HG03025 (cell line): ENCODE data around the gene SNRPD3.
A peak's percentile ranks its signal among the peaks of the same experiment; 100 is the strongest.
"Not testable (repeated sequence)": the region's sequence is repeated elsewhere in the genome, so short reads cannot be mapped to it uniquely, and the experiment has no call there.

Source experiments
- ATAC-seq: cut with Tn5 transposase; IDR thresholded peaks from one replicate; pipeline ENCODE4 v1.9.1; 2021; ENCODE audit warnings: mild to moderate bottlenecking, moderate library complexity; ENCODE audit not compliant: unreplicated experiment, low FRiP score

Gene SNRPD3

GRCh38 chr22:24530968-24531367, 24.8 kb upstream of the SNRPD3 start:
- not testable (repeated sequence) for ATAC-seq

DNA sequence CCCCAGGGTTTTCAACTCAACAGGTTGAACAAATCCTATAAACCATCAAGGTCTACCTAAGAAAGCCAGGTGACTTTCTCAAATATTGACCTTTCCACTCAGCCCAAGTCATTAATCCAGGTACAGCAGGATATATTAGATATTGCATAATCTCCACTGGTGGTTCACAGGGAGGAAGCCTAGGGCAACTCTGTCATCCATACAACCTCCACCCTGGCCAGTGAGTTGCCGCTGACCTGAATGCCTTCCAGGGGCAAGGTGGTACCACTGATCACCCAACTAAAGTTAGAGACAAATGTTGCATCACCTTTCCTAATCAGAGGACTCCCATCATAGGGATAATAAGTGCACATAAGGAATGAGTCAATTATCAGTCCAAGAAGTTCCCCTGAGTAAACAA, 23.7 kb upstream of the SNRPD3 start:
- ATAC-seq = no peak

DNA sequence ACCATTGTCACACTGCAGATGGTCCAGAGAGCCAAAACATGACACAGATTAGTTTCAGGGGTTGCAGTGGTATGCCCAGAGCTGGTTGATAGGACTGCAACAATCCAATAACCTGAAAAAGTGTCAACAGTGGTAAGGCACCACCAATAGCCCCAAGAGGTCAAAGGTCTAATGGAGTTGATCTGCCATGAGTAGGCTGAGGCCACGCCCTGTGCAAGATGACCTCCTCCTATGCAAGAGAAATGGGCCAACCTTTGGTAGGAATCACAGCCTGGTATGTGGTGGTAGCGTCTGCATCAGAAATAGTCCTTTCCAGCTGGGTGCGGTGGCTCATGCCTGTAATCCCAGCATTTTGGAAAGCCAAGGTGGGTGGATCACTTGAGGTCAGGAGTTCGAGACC, 20.5 kb upstream of the SNRPD3 start:
- ATAC-seq = no peak

DNA sequence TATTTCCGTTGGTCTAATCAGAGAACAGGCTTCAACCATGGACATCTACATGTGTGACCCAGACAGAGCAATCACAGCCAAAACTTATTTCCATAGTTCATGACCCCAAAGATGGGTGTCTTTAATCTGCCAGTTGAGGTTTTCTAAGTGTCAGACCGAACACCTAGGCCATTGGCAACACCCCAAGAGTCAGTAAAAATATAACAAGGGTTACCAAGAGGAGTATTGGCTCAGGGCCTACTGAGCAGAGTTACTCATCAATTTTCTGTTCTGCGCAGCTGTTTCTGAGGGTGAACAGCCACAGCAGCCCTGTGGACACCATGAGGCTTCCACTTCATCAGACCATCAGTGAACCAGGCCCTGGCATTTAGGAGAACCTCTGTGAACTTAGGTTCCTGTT, 19.7 kb upstream of the SNRPD3 start:
- ATAC-seq = no peak

GRCh38 chr22:24540470-24540869, 15.3 kb upstream of the SNRPD3 start:
- ATAC-seq = no peak

DNA sequence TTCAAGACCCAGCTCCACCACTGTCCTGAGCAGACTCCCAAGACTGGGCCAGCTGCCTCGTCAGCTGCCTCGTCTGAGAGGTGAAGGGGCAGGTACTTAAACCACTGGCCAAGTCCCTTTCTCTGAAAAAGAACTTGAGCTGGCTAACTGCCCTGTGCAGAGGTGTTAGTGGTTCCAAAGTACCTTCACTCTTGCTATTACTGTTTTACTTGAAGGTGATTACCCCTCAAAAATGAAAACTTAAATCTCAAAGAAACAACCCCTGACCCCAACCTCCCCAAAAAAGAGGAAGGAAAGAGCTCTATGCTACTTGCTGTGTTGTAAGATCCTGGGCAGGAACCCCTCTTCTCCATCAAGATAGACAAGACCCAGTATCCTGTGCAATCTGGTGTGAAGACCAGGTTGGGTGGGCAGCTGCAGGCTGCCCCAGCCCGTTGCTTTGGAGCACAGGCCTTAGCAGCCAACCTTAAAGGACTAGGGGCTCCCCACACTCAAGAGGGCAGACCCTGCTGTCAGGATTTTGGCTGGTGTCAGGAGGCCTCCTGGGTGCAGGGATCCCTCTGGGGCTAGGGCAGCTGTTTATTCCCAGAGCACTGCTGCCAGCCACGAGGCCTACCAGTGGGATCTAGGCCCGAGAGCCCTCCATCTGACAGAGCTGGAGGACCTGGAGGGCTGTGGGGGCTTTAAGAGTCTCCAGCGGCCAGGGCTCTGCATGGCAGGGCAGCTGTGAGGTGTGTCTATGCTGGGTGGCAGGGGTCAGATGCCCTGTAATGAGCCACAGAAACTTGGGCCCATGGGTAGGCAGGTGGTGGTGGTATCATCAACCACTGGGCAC, 13.9 kb upstream of the SNRPD3 start:
- ATAC-seq = no peak

DNA sequence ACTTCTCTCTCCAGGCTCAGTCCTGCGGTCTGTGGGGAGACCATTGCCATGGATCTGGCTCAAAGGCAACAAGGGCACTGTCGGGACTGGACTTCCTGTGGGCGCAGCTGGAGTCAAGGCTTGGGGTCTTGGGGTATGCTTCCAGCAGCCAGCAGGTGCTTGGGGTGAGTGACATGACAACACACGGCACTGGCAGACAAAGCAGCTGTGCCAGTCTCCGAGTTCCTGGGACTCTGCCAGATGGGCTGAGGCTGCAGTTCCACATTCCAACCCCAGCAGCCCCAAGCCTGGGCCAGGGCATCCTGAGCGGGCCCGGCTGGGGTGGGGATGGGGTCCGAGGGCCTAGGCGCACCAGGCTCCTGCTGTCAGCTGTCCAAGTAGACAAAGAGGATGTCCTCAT, 13.2 kb upstream of the SNRPD3 start:
- no peak for ATAC-seq

DNA sequence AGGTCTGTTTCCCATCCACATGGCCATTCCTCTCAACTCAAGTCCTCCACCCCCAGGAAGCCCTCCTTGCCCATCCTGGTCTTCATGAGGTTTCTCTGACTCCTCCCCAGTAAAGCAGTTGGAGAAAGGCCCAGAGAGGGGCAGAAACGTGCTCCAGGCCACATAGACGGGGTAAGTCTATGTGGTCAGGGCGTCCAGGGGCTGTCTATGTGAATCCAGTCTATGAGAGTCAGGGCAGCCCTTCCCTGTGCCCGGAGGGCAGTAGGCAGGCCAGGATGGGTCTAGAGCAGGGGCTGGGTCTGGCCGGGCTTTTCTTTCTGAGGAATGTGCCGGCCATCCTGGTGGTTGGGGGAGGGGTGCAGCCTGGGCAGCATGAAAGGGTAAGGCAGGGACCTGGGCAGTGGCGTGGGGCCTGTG, 12.6 kb upstream of the SNRPD3 start:
- ATAC-seq = no peak

- no peak for ATAC-seq
These were observed 12.0 kb upstream of the SNRPD3 start for GRCh38 chr22:24543679-24544243.

- ATAC-seq = no peak
These were observed 7.0 kb upstream of the SNRPD3 start for GRCh38 chr22:24548812-24549211.

- ATAC-seq = no peak
These were observed 5.5 kb upstream of the SNRPD3 start for GRCh38 chr22:24550028-24550901.

DNA sequence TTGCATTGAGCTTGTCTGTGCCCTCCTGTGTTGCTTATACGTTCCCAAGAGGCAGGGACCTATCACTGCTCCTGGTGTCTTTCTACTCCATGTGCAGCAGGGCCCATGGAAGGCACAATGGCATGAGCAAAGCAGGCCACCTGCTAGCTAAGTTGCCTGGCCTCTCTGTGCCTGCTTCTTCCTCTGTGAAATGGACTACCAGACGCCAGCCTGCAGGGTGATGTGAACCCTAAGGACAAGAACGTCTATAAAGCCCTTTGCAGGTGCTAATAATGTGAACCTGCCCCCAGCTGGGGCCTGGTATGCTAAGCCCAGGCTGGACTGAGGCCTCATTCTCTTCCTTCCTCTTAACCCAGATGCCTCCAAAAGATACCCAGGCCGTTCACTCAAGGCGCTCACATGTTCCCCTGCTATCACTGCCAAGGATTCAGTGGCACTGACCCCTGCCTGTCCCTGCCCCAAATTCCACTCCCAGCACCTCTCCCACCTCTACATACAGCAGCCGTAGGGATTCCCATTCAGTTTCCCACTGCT, 4.8 kb upstream of the SNRPD3 start:
- no peak for ATAC-seq

DNA sequence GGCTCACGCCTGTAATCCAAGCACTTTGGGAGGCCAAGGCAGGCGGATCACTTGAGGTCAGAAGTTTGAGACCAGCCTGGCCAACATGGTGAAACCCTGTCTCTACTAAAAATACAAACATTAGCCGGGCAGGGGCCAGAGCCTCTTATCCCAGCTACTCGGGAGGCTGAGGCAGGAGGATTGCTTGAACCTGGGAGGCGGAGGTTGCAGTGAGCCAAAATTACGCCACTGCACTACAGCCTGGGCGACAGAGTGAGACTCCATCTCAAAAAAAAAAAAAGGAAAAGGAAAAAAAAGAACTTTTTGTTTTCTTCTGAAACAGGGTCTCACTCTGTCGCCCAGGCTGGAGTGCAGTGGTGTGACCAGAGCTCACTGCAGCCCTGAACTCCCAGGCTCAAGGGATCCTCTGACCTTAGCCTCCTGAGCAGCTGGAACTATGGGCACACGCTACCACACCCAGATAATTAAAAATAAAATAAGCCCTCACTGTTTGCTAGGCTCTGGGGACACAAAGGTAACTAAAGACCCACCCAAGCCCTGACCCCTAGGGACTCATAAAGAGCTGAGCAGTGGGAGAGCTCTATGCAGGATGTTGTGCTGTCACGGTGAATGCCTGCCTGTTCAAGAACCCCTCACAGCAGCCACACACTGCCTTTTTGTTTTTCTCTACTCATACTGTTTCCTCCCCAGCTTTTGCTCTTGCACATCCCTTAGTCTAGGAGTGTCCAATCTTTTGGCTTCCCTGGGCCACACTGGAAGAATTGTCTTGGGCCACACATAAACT, 3.1 kb upstream of the SNRPD3 start:
- ATAC-seq = not testable (repeated sequence)

GRCh38 chr22:24553597-24554312, 2.0 kb upstream of the SNRPD3 start:
- no peak for ATAC-seq

DNA sequence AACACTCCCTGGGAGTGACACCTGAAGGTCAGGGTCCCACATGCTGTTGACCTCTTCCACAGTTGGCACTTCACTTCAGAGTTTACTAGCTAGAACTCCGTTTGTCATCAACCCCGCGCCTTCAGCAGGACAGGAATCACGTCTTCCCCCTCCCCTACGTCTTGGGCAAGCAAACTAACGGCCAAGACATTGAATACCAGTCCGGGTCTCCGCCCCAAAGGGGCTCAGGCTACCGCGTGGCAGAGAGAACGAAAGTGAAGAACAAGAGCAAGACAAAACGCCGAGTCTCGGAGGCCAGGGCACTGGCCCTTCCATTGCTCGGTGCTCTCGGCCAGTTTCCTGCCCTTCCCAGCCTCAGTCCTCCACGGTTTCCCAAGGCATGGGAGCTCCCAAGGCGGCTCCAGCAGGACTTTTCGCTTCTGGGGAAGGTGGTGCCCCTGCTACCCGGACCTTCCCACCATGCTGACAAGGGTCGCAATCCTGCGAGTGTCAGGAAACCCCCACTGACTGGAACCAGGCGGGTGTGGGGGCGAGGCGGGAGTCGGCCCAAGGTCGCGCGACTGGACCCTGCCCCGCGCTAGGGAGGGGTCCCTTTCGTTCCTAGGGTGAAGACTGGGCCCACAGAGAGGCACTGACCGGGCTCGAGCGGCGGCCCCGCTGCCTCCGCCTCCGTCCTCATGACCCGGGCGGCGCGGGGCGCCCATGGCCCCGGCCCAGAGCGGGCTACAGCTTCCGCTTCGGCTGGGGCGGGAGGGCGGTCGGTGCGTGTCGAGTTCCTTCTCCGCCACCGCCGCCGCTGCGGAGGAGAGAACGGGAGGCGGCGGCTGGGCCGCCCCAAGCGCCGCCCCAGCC, 1.3 kb upstream of the SNRPD3 start, which contains the start of gene GUCD1:
GUCD1 (minus strand) TSS at position 826 of the 852 bp plus-strand sequence; CDS start at position 679, 147 bp downstream.
- ATAC-seq = peak; percentile 8

DNA sequence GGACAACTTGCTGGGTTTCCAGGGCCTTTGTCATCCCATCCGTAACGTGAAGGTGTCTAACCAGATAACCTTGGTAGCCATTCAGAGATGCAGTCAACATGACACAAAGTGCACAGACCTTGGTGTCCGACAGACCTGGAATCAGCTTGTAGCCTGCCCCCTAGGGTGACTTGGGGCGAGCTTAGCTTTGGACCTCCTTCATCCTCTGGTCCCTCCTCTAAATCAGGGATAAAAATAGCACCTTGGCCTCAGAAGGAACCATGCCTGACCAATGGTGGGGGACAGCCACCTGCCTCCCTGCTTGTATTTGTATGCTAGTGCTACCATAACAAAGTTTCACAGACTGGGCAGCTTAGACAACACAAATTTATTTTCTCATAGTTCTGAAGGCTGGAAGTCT, 3.7 kb downstream of the SNRPD3 start:
- no peak for ATAC-seq

DNA sequence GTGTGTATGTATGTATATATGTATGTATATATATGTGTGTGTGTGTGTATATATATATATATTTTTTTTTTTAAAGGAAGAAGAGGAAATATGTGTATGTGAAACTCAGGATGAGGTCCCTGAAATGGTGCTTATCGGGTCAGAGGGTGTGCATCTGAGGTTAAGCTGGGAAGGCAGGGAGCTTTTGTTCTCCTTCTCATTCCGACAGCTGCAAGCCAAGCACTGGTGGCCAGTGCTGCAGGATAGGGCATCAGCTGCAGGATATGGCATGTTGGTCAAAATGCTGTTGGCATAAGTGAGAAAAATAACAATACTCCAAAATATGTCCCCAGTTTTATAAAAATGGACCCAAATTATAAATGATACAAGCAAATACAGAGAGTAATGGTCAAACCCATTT, 7.4 kb downstream of the SNRPD3 start:
- ATAC-seq = no peak

DNA sequence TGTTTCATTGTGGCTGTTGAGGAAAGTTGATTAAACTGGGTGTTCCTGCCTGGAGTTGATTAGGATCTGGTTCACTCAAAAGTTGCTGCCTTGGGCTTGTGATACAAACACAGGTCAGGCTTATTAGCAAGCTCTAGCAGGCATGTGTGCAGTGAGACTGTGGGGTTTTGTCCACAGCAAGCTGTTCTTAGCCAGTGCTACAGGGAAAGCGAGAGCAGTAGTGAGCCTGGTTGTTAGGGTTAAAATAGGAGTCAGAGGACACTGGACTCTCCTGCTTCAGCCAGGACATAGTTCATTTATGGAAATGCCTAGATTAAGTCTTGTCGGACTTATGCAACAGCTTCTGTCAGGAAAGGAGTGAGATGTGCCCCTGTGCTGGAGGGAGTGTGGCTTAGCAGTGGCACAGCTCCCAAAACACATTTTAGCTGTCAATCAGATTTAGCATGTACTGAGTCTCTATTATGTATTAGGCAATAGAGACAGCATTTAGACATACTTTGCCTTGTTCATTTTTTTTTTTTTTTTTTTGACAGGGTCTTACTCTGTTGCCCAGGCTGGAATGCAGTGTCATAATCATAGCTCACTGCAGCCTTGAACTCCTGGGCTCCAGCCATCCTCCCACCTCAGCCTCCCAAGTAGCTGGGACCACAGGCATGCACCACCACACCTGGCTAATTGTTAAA, 8.7 kb downstream of the SNRPD3 start:
- ATAC-seq = no peak
